H9 (cell line): ENCODE data around the gene XBP1. TPM values are rescaled to one million over a fixed set of nuclear protein-coding genes. Genes with fewer than 3 reads are reported as not detected.

Source experiments
- DNase-seq: peaks from one replicate; pipeline ENCODE4 v3.0.0-alpha.2; 2017
- H2AFZ ChIP-seq: one replicate; pipeline ENCODE4 v1.6.1; 2013; ENCODE audit warnings: mild to moderate bottlenecking, low read length, control low read depth, moderate library complexity
- H2AK5ac ChIP-seq: 2 replicates; pipeline ENCODE4 v1.6.1; 2013; ENCODE audit warnings: low read length, control low read depth, mixed read lengths; ENCODE audit not compliant: insufficient read length
- H2BK120ac ChIP-seq: one replicate; pipeline ENCODE4 v1.6.1; 2013; ENCODE audit warnings: low read depth, mild to moderate bottlenecking, low read length, control low read depth, inconsistent platforms; ENCODE audit not compliant: poor library complexity, severe bottlenecking
- H2BK12ac ChIP-seq: 2 replicates; pipeline ENCODE4 v1.6.1; 2013; ENCODE audit warnings: low read length, control low read depth, mixed read lengths, low read depth; ENCODE audit not compliant: insufficient read length
- H2BK15ac ChIP-seq: 2 replicates; pipeline ENCODE4 v1.6.1; 2013; ENCODE audit warnings: low read depth, low read length, control low read depth
- H2BK20ac ChIP-seq: one replicate; pipeline ENCODE4 v1.6.1; 2013; ENCODE audit warnings: low read depth, mild to moderate bottlenecking, low read length, control low read depth, inconsistent platforms; ENCODE audit not compliant: poor library complexity, severe bottlenecking
- H2BK5ac ChIP-seq: 2 replicates; pipeline ENCODE4 v1.6.1; 2013; ENCODE audit warnings: low read length, control low read depth, mixed read lengths; ENCODE audit not compliant: insufficient read length
- H3K14ac ChIP-seq: 2 replicates; pipeline ENCODE4 v1.6.1; 2013; ENCODE audit warnings: low read length, control low read depth; ENCODE audit not compliant: insufficient read depth
- H3K18ac ChIP-seq: 2 replicates; pipeline ENCODE4 v1.6.1; 2013; ENCODE audit warnings: low read depth, mild to moderate bottlenecking, mixed read lengths, low read length, control low read depth; ENCODE audit not compliant: insufficient read length
- H3K23ac ChIP-seq: 2 replicates; pipeline ENCODE4 v1.6.1; 2013; ENCODE audit warnings: low read length, control low read depth, mixed read lengths, low read depth; ENCODE audit not compliant: insufficient read length
- H3K23me2 ChIP-seq: 2 replicates; pipeline ENCODE4 v1.6.1; 2013; ENCODE audit warnings: low read depth, mild to moderate bottlenecking, mixed read lengths, low read length, control low read depth; ENCODE audit not compliant: insufficient read length, poor library complexity, severe bottlenecking
- H3K27ac ChIP-seq: 2 replicates; pipeline ENCODE4 v1.5.1; 2013; ENCODE audit warnings: low read length, control low read depth, mixed read lengths, low read depth; ENCODE audit not compliant: insufficient read length
- H3K27me3 ChIP-seq: 2 replicates; pipeline ENCODE4 v1.6.1; 2013; ENCODE audit warnings: low read length, control low read depth, inconsistent platforms; ENCODE audit not compliant: insufficient read depth
- H3K4ac ChIP-seq: 2 replicates; pipeline ENCODE4 v1.6.1; 2013; ENCODE audit warnings: low read depth, mild to moderate bottlenecking, control low read depth, inconsistent platforms, low read length, moderate library complexity
- H3K4me1 ChIP-seq: 2 replicates; pipeline ENCODE4 v1.6.1; 2013; ENCODE audit warnings: low read length, control low read depth, inconsistent platforms; ENCODE audit not compliant: insufficient read depth
- H3K4me2 ChIP-seq: 2 replicates; pipeline ENCODE4 v1.6.1; 2013; ENCODE audit warnings: low read length, control low read depth, mixed read lengths; ENCODE audit not compliant: insufficient read length, insufficient read depth
- H3K56ac ChIP-seq: 2 replicates; pipeline ENCODE4 v1.6.1; 2013; ENCODE audit warnings: low read depth, mild to moderate bottlenecking, mixed read lengths, low read length, control low read depth; ENCODE audit not compliant: insufficient read length
- H3K79me1 ChIP-seq: 2 replicates; pipeline ENCODE4 v1.6.1; 2013; ENCODE audit warnings: low read depth, mild to moderate bottlenecking, moderate library complexity, low read length, control low read depth, inconsistent platforms; ENCODE audit not compliant: insufficient read depth, poor library complexity, severe bottlenecking
- H3K79me2 ChIP-seq: 2 replicates; pipeline ENCODE4 v1.6.1; 2013; ENCODE audit warnings: low read length, control low read depth, inconsistent platforms; ENCODE audit not compliant: insufficient read depth
- H3K9ac ChIP-seq: 2 replicates; pipeline ENCODE4 v1.6.1; 2013; ENCODE audit warnings: low read length, control low read depth, mixed read lengths; ENCODE audit not compliant: insufficient read length; ENCODE audit errors: extremely low read depth
- H3K9me3 ChIP-seq: one replicate; pipeline ENCODE4 v1.6.1; 2013; ENCODE audit warnings: low read depth, low read length, inconsistent platforms; ENCODE audit not compliant: control insufficient read depth
- H3T11ph ChIP-seq: one replicate; pipeline ENCODE4 v1.6.1; 2013; ENCODE audit warnings: mild to moderate bottlenecking, low read length, control low read depth, inconsistent platforms
- H4K20me1 ChIP-seq: one replicate; pipeline ENCODE4 v1.6.1; 2013; ENCODE audit not compliant: control insufficient read depth, insufficient read length, insufficient read depth
- H4K5ac ChIP-seq: 2 replicates; pipeline ENCODE4 v1.6.1; 2013; ENCODE audit warnings: low read depth, mild to moderate bottlenecking, mixed read lengths, low read length, control low read depth; ENCODE audit not compliant: insufficient read length
- H4K8ac ChIP-seq: replicated peaks from 2 replicates; pipeline ENCODE4 v1.6.1; 2013; ENCODE audit warnings: low read length, control low read depth, mixed read lengths, low read depth; ENCODE audit not compliant: insufficient read length
- H4K91ac ChIP-seq: 2 replicates; pipeline ENCODE4 v1.6.1; 2013; ENCODE audit warnings: low read depth, mild to moderate bottlenecking, moderate library complexity, mixed read lengths, low read length, control low read depth; ENCODE audit not compliant: insufficient read length
- H3K27ac Mint-ChIP-seq, 3 experiments: 2 replicates in 2 of 3; 3 replicates in 1 of 3; pipeline ENCODE4 v1.8.0; 2020 to 2021; ENCODE audit warnings: mixed read lengths in 3 of 3, mild to moderate bottlenecking in 1 of 3, moderate library complexity in 1 of 3
- H3K27me3 Mint-ChIP-seq: 2 replicates; pipeline ENCODE4 v1.8.0; 2021; ENCODE audit warnings: low read depth, mild to moderate bottlenecking, moderate library complexity, mixed read lengths
- H3K36me3 Mint-ChIP-seq, 3 experiments: 2 replicates in 2 of 3; 3 replicates in 1 of 3; pipeline ENCODE4 v1.8.0; 2020 to 2021; ENCODE audit warnings: low read depth in 3 of 3, mixed read lengths in 3 of 3; ENCODE audit not compliant: insufficient read depth in 1 of 3
- H3K4me1 Mint-ChIP-seq, 2 experiments: 2 replicates each; pipeline ENCODE4 v1.8.0; 2020; ENCODE audit warnings: mixed read lengths in 2 of 2
- H3K4me3 Mint-ChIP-seq, 2 experiments: 2 replicates in 1 of 2; 3 replicates in 1 of 2; pipeline ENCODE4 v1.8.0; 2020 to 2021; ENCODE audit warnings: mild to moderate bottlenecking in 2 of 2, mixed read lengths in 2 of 2, moderate library complexity in 1 of 2
- H3K9me3 Mint-ChIP-seq, 2 experiments: 2 replicates in 1 of 2; 3 replicates in 1 of 2; pipeline ENCODE4 v1.8.0; 2020; ENCODE audit warnings: mild to moderate bottlenecking in 2 of 2, mixed read lengths in 2 of 2, moderate library complexity in 1 of 2
- WGBS: extraction: QIAGEN DNeasy Blood & Tissue Kit; methylation state at CpG from one replicate; pipeline ENCODE4 v1.1.7; 2013; ENCODE audit warnings: missing lambda C conversion rate, low lambda C conversion rate, mixed read lengths; ENCODE audit not compliant: insufficient read length; ENCODE audit errors: extremely low coverage; 5-methylcytosine and 5-hydroxymethylcytosine counted together
- total RNA-seq: library from RNA; stranded (reverse); gene quantifications from 2 replicates; pipeline ENCODE4 v1.2.1, GENCODE V29; 2021
- TF ChIP-seq, protein P1 (sequence below): fragments of 200-600 bp; sonication (generic); conservative IDR thresholded peaks from 3 replicates; pipeline ENCODE4 v1.8.0; 2021; ENCODE audit warnings: antibody characterized with exemption, mild to moderate bottlenecking

Gene XBP1
- total RNA-seq, 1 experiment from 2014 or later: 114 TPM

DNA sequence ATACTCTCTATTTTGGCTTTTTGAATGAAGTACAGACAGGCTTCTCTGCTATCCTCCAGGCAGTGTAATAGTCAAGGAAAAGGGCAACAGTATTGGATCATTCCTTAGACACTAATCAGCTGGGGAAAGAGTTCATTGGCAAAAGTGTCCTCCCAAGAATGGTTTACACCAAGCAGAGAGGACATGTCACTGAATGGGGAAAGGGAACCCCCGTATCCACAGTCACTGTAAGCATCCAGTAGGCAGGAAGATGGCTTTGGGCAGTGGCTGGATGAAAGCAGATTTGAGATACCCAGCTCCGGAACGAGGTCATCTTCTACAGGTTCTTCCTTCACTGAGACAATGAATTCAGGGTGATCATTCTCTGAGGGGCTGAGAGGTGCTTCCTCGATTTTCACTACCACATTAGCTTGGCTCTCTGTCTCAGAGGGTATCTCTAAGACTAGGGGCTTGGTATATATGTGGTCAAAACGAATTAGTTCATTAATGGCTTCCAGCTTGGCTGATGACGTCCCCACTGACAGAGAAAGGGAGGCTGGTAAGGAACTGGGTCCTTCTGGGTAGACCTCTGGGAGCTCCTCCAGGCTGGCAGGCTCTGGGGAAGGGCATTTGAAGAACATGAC, 5.2 kb downstream of the XBP1 start:
- H2BK12ac ChIP-seq: no peak overlapping the region
- peaks cover 7% of the 10 kb centered on the region; the same call in 1 of the 2 replicates for H3K79me2 ChIP-seq
- Mint-ChIP-seq H3K36me3 (peaks cover 45 to 57% (median 56%) of the 10 kb centered on the region in 3 experiments), H3K4me1 (peaks cover 8 to 10% of the 10 kb centered on the region in 2 experiments), H3K4me3 (no peak overlapping the region), H3K9me3 (no peaks in the 10 kb centered on the region; a peak in 1 of 5 replicates), H3K27me3 (no peaks in the 10 kb centered on the region), H3K27ac (peak overlapping the region in 1 of 3 experiments; percentile 58; a peak in 2 of 7 replicates)
- H4K20me1 ChIP-seq: no peaks in the 10 kb centered on the region
- H3K27ac ChIP-seq: no peak overlapping the region
- H3K14ac ChIP-seq: no peak overlapping the region
- no peak overlapping the region for H3K18ac ChIP-seq
- H2BK20ac ChIP-seq: no peak overlapping the region
- no peak overlapping the region for H2BK120ac ChIP-seq
- H4K5ac ChIP-seq: no peak overlapping the region
- no peak overlapping the region for H3K23ac ChIP-seq
- H2AK5ac ChIP-seq: no peak overlapping the region
- DNase-seq: no peak
- H3K9ac ChIP-seq: no peak overlapping the region
- peaks cover 11% of the 10 kb centered on the region for H3K23me2 ChIP-seq
- TF ChIP-seq, protein P1, sequence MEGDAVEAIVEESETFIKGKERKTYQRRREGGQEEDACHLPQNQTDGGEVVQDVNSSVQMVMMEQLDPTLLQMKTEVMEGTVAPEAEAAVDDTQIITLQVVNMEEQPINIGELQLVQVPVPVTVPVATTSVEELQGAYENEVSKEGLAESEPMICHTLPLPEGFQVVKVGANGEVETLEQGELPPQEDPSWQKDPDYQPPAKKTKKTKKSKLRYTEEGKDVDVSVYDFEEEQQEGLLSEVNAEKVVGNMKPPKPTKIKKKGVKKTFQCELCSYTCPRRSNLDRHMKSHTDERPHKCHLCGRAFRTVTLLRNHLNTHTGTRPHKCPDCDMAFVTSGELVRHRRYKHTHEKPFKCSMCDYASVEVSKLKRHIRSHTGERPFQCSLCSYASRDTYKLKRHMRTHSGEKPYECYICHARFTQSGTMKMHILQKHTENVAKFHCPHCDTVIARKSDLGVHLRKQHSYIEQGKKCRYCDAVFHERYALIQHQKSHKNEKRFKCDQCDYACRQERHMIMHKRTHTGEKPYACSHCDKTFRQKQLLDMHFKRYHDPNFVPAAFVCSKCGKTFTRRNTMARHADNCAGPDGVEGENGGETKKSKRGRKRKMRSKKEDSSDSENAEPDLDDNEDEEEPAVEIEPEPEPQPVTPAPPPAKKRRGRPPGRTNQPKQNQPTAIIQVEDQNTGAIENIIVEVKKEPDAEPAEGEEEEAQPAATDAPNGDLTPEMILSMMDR: no peak
- no peak overlapping the region for H4K8ac ChIP-seq
- H2BK5ac ChIP-seq: no peak overlapping the region
- H3T11ph ChIP-seq: no peak overlapping the region
- H3K4ac ChIP-seq: no peak overlapping the region
- H2BK15ac ChIP-seq: no peak overlapping the region
- H3K79me1 ChIP-seq: no peaks in the 10 kb centered on the region
- H3K4me2 ChIP-seq: no peak overlapping the region
- H3K56ac ChIP-seq: no peak overlapping the region
- no peaks in the 10 kb centered on the region for H3K9me3 ChIP-seq
- H3K4me1 ChIP-seq: no peaks in the 10 kb centered on the region
- no peak overlapping the region for H2AFZ ChIP-seq
- H3K27me3 ChIP-seq: no peaks in the 10 kb centered on the region
- no CpG with 5 or more reads among the region's 6 CpGs for WGBS
- H4K91ac ChIP-seq: no peak overlapping the region
